Middle frontal gyrus (tissue), 1 donor: ENCODE results near the gene SUSD2.
"Not testable (repeated sequence)": the region's sequence is repeated elsewhere in the genome, so short reads cannot be mapped to it uniquely, and the experiment has no call there.

Experiments
- DNase-seq: peaks from one replicate; pipeline ENCODE4 v3.0.0-alpha.2; 2015; ENCODE audit warnings: low spot score; ENCODE audit errors: extremely low spot score

SUSD2 gene

DNA sequence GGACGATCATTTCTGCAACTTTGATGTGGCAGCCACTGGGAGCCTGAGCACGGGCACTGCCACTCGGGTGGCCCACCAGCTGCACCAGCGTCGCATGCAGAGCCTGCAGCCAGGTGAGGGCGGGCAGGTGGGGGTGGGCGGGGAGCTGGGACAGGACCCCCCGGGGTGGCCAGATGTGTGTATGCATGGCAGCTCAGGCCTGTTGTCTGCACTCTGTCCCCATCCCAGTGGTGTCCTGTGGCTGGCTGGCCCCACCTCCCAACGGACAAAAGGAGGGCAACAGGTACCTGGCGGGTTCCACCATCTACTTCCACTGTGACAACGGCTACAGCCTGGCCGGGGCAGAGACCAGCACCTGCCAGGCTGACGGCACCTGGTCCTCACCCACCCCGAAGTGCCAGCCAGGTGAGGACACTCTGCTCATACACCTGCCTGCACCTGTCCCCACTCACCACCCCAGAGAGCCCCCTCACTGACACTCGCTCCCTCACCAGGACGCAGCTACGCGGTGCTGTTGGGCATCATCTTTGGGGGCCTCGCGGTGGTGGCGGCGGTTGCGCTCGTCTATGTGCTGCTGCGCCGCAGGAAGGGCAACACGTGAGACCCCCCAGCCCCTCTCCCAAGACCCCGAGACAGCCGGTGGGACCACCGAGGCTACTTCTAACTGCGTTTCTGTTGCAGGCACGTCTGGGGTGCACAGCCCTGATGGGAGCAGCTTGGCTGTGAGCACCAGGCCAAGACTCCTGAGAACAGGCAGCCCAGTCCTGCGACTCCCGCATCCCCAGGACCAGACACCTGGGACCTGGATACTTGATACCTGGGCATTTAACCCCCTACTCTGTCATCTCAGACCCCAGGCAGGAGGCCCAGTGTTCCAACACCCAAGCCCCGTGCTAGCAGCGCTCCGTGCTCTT is 6.7 kb downstream of the SUSD2 start:
- no peak for DNase-seq

DNA sequence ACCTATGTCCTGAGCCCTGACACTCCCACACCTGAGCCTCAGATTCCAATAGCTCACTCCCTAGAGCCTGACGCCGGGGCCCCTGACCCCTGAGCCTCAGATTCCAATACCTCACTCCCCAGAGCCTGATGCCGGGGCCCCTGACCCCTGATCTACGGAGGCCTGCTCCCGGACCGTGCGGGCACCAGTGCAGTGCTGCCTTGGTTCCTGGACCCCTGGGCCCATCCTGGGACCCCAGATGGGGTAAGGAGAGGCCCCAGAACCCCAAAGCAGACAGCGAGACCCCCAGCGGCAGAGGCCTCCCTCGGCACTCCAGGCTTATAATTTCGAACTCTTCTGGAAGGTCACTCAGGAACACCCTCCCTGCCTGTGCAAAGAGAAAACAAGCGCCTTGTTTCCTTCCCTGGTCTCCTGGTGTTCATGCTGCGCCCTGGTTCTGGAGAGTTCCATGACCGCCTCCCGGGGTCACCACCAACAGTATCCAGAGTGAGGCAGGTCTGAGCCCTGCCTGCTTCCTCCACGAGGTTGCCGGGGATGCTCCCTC is 7.5 kb downstream of the SUSD2 start:
- no peak for DNase-seq

DNA sequence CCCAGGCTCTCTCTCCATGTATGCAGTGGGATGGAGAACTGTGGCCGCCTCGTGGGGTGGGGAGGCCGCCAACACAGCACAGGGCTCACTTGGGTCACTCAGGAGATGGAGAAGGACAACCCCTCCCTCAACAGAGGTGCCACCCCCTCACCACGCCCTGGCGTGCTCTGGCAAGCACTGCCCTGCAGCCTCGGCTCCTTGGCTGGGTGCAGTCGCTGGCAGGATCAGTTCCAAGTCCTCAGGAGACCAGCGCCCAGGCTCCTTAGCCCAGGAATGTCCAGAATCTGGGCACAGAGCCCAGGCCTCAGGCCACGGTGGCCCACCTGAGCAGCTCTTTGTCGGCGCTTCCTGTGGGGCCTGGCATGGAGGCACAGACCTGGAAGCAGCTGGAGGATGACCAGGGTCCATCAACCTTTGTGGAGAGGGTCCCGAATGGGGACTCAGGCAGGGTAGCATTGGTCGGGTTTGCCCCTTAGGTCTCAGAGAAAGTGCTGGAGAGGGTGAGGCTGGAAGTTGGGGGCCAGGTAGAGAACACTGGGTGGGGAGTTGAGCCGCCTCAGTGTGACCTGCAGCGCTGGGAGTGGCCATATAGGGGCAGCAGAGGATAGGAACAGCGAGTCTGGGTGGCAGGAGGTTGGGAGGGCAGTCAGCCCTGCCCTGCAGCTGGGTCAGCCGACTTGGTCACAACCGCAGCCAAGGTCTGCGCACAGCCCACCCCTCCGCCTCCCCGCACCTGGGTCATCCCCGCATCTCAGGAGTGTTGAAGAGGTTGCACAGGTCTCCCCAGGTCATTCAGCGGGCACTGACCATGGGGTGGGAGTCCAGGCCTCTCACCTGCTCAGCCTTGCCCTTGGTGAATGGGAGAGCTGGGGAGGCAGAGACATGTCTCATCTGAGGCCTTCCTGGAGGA is 8.2 kb downstream of the SUSD2 start:
- DNase-seq: no peak

DNA sequence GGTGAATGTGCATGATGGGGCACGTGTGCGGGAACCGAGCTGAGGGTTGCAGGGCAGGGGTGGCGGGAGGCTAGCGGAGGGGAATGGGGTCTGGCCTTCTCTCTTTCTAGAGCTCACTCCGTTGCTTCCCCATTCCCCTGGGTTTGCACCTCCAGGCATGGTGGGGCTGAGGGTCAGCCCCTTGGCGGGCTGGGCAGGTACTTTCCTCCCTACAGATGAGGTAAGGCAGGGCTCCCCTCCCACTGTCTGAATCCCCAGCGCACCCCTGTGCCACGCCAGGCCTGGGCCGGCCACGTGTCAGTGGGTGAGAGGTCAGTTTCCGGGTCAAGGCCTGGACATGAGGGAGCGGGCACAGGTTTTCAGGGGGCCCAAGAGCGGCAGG is 8.9 kb downstream of the SUSD2 start:
- DNase-seq: no peak

DNA sequence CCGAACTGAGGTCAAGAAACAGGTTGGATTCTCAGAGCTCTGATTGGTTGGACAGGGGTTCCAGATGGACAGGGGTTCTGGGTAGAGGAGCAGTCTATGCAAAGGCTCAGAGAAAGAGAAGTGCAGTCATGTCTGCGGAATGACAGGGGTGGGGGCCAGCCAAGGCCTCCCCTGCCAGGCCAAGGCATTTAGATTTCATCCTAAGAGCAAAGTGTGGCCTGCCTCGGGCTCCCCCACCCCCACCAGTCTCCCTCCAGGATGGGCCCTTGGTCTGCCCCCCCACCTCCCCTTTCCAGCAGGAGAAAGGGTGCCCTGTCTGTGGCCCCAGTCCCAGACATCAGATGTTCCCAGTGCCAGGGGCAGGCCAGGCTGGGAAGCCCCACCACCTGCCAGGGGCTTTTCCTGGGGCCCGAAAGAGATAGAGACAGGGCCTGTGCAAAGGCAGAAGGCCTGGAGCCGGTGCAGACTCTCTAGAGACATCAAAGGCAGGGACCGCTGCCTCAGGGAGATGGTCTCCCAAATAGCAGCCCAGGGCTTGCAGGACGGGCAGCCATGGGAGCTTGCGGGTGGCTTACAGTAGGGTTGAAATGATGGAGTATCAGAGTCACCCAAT is 9.4 kb downstream of the SUSD2 start:
- DNase-seq: no peak

DNA sequence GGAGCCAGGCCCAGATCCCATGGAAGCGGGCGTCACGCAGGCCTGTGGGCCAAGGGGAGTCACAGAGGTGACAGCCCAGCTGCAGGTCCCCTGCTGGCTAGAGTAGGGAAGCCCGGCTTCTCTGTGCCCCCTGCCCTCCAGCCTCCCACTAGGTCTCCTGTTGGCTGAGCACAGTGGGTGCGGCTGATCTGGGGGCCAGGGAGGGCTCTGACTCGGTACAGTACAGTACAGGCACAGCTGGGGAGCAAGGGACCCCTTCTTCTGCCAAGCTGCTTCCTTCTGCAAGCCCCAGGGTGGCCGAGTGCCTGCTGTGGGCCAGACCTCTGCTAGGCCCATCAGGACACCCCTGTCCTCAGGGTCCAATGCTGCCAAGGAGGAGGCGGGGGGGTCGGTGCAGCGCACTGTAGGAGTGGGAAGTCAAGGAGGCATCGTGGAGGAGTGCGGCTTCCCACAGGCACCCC is 10.1 kb downstream of the SUSD2 start:
- DNase-seq: no peak

DNA sequence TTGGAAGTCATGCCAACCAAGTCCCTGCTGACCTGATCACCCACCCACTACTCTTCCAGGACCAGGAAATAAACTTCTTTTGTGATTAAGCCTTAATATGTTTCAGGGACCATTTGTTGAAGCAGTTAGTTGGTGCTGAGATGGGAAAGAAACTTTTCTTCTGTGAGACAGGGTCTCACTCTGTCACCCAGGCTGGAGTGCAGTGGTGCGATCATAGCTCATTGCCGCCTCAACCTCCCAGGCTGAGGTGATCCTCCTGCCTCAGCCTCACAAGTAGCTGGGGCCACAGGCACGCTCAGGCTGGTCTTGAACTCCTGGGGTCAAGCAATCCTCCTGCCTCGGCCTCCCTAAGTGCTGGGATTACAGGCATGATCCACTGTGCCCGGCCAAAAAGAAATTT is 10.6 kb downstream of the SUSD2 start:
- no peak for DNase-seq

DNA sequence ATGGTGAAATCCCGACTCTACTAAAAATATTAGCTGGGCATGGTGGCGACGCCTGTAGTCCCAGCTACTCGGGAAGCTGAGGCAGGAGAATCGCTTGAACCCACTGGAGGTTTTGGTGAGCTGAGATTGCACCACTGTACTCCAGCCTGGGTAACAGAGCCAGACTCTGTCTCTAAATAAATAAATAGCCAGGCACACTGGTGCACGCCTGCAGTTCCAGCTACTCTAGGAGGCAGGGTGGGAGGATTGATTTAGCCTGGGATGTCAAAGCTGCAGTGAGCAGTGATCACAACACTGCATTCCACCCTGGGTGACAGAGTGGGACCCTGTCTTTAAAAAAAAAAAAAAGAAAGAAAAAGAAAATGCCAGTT is 17.4 kb downstream of the SUSD2 start:
- DNase-seq: no peak

DNA sequence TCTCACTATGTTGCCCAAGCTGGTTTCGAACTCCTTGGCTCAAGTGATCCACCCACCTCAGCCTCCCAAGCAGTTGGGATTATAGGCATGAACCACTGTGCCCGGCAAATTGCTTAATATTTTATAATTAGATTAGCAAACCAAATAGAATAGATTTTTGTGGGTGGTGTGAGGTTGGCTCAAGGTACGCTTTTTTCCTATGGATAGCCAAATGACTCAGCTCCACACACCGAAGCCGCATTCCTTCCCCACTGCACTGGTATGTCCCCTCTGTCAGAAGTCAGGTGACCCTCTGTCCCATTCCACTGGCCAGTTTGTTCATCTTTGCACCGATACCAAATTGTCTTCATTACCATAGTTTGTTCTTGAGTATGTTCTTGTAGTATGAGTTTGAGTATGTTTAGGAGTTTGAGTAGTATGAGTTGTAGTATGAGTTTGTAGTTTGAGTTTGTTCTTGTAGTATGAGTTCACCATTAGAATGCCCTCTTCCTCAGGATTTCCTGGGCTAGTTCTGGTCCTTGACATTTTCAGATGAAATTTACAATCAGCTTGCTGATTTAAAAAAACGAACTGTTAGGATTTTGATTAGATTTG is 19.4 kb downstream of the SUSD2 start:
- no peak for DNase-seq

DNA sequence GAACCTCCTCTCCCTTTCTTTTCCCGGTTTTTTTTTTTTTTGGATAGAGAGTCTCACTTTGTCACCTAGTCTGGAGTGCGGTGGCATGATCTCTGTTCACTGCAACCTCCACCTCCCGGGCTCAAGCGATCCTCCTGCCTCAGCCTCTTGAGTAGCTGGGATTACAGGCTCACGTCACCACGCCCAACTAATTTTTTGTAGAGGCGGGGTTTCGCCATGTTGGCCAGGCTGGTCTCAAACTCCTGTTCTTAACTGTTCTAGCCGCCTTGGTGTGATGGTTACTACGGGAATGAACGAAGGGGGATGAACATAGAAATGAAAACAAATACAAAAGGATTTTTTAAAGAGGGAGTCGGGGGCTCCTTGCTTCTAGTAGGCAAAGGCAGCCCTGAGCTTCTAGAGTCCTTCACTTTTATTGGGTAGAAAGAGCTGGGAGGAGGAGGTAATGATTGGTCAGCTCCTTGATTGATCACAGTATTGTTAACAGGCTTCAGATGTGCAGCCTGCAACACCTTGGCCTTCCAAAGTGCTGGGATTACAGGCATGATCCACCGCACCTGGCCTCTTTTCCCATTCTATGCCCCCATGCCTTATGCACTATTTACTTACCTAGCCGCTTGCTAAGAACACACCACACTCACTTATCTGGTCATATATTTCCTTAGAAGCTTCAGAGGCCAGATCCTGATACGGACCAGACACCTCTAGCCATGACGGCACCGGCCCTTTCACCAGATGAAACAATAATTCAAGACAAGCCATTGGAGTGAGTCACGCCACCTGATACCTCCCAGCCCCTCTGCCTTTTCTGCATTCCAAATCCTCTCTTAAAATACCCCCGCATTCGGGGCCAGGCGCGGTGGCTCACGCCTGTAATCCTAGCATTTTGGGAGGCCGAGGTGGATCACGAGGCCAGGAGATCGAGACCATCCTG is 20.7 kb downstream of the SUSD2 start:
- no peak for DNase-seq

DNA sequence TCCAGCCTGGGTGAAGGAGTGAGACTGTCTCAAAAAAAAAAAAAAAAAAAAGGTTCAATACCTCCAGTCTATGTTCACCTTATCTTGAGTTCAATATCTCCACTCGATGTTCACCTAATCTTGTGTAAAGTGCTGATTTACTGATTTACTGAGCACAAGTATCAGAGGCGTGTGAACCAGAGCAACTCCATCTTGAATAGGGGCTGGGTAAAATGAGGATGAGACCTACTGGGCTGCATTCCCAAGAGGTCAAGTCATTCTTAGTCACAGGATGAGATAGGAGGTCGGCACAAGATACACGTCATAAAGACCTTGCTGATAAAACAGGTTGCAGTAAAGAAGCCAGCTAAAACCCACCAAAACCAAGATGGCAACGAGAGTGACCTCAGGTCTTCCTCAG is 22.6 kb downstream of the SUSD2 start:
- not testable (repeated sequence) for DNase-seq

DNA sequence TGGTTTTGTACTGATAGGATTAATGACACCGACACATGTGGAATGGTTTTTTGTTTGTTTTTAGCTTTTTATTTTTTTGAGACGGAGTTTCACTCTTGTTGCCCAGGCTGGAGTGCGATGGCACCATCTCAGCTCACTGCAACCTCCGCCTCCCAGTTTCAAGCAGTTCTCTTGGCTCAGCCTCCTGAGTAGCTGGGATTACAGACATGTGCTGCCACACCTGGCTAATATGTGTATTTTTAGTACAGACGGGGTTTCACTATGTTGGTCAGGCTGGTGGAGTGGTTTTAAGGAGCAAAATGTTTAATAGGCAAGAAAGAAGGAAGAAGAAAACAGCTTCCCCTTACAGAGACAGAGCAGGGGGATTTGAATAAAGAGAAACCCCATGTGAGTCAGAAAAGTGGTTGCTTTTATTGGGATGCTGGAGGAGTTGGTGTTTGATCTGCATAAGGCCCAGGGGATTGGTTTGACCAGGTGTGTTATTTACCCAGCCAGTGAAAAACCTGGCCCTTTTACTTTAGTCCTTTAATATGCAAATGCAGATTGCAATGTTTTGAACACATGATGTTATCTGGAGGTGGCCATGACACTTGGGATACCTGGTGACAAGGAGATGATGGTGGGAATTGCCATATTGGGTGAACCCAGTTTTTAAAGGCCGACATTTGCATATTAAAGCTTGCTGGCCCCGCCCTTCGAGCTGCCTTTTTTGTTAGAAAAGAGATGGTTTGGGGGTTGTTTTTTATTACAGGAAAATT is 24.3 kb downstream of the SUSD2 start:
- DNase-seq: no peak

DNA sequence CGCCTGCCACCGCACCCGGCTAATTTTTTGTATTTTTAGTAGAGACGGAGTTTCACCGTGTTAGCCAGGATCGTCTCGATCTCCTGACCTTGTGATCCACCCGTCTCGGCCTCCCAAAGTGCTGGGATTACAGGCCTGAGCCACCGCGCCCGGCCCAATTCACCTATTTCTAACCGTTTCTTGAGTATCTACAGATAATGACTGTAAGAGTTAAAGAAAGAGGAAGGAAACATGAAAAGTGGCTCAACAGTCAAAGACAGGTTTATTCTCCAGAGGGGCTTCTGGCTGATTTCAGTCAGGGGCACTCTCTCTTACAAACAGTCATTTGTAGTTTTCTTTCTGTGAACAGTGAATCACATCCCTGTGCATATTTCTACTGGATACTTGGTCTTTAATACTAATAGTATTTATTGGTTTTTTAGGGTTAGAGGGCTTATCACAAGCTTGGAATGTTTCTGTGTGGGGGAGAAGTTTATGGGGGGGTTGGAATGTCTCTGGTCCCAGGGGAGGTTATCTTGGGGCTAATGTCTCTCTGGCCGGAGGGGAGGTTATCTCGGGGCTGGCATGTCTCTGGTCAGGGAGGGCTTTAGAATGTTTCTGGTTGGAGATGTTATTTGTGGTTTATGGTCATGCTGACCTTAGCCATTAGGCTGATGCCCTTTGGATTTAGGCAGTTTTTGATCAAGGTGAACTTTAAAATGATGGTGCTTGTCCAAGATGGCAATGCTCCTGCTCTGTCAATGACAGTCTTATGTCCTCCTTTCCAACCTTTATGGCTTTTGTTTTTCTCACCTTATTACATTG is 25.4 kb downstream of the SUSD2 start:
- DNase-seq: not testable (repeated sequence)

DNA sequence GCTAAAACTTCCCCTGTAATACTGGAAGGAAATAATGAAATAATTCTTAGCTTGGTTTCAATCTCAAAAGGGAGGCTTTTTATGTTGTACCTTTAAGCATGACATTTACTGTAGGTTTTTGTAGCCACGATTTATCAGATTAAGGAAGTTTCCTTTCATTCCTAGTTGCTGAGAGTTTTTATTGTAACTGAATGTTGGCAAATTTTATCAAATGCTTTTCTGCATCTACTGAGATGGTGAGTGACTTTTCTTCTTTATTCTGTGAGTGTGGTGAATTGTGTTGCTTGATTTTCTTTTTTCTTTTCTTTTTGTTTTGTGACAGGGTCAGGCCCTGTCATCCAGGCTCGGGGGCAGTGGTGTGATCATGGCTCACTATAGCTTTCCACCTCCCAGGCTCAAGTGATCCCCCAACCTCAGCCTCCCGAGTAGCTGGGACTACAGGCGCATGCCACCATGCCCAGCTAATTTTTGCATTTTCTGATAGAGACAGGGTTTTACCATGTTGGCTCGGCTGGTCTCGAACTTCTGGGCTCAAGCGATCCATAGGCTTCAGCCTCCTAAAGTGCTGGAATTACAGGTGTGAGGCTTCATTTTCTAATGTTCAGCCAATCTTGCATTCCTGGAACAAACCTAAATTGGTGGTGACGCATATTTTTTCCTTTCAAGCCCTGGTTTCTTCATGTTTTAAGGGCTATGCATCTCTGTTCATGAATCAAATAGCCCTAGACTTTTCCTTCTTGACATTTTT is 26.2 kb downstream of the SUSD2 start:
- DNase-seq: no peak

DNA sequence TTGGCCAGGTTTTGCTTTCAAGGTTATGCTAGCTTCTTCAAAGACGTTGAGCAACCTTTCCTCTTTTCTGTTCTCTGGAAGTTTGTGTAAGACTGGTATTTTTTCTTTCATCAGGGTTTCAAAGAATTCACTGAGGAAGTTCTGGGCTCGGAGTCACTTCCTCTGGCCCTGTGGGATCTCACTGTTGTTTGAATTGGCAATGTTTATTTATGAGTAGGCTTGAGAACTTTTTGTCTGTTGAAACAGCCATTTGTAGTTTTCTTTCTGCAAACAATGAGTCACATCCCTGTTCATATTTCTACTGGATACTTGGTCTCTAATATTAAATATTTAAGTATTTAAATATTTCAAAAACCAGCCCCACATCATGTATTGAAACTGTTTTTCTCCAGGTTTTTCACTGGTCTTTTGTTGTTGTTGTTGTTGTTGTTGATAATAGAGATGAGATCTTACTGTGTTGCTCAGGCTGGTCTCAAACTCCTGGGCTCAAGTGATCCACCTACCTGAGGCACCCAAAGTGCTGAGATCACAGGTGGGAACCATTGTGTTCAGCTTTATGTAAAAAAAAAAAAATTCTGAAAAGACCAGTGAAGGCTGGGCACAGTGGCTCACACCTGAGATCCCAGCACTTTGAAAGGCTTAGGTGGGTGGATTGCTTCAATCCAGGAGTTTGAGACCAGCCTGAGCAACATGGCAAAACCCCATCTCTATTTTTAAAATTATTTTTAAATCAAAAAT is 26.9 kb downstream of the SUSD2 start:
- no peak for DNase-seq

DNA sequence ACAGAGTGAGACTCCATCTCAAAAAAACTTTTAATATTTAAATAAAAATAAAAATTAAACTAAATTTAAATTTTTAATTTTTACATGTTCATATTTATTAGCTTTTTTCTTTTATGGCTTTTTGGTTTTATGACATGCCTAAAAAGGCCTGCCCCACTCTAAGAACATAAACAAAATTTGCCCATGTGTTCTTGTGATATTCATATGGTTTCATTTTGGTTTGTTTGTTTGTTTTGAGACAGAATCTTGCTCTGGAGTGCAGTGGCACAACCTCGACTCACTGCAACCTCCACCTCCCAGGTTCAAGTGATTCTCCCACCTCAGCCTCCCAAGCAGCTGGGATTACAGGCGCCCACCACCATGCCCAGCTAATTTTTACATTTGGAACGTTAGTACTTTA is 27.7 kb downstream of the SUSD2 start:
- DNase-seq: no peak

DNA sequence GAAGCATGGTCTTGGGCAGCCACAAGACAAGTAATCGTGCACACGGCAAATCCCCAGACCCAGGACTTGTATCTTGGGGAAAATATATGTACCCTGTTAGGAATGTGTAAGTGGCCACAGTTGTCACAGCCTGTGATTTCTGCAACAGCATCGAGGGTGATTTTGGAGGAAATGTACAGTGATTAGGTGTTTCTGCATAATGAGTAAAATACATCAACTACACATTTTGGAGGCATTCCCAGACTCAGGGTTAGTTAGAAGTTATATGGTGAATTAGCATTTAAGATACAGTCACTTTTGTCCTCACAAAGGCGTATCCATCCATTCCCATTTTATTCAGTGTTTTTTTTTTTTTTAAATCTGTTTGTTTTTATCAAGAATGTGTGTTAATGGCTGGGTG is 28.4 kb downstream of the SUSD2 start:
- no peak for DNase-seq
